HL-60/S4 treated with phorbol 12-myristate 13-acetate at 8.2 ng/mL for 4 days and 3 days (cell line): ENCODE measurements around the gene AGBL4.
"Not testable (repeated sequence)": the region's sequence is repeated elsewhere in the genome, so short reads cannot be mapped to it uniquely, and the experiment has no call there.

ENCODE experiments used
- in situ Hi-C: fragments of 300-500 bp; cut with MboI; formaldehyde crosslinking; loops from 2 replicates; pipeline ENCODE4 v1.15.0; 2022; ENCODE audit warnings: low sequenced_read_pairs

The AGBL4 gene

DNA sequence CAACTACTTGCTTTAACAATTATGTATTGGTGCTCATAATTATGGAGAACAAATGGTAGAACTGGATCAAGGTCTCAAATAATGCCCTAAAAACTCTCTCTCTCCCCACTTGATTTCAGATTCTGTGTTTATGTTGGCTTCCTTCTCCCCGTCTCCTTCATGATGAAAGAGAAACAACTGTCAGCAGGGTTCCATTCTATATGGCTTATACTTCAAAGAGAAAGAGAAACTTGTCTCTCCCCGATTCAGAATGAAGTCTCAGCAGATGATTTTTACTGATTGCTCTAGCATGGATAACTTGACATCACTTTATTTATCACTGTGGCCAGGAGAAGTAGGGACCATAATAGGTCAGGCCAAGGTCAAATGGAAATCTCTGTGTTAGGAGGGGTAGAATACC, 575.6 kb downstream of the AGBL4 start:
- in situ Hi-C loops, result no loop called here

DNA sequence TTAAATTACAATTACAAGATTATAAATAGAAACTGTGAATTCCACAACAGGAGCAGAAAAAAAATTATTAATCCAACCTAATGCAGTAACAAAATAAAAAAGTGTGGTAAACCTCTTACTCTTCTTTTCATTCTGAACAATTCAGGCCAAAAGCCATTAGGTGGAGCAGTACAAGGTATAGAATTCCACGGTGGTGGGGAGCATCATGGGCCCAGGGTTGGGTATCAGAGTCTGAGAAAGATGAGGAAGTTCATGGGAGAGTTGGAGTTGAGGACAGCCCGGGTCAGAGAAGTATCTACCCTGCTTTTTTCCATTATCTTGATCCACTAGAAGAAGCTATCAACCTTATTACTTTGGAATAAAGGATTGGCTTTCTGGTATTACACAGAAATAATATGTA, 586.9 kb downstream of the AGBL4 start:
- in situ Hi-C loops, result no loop called here

DNA sequence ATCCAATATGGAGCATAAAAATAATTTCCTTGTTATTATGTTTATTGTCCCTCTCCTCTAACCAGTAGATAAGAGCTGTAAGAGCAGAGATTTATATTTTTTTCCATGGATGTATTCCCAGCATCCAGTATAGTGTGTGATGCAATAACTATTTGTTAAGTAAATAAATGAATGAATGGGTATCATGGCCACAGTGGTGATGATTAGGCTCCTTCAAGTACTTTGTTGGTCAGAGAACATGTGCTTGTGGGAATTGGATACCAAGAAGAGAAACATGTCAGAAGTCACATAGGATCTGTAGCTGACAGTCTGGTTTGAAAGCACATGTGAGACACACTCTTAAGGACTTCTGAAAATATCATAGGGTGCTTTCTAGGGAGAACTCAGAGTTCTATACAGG, 588.5 kb downstream of the AGBL4 start:
- in situ Hi-C loops, result no loop called here

DNA sequence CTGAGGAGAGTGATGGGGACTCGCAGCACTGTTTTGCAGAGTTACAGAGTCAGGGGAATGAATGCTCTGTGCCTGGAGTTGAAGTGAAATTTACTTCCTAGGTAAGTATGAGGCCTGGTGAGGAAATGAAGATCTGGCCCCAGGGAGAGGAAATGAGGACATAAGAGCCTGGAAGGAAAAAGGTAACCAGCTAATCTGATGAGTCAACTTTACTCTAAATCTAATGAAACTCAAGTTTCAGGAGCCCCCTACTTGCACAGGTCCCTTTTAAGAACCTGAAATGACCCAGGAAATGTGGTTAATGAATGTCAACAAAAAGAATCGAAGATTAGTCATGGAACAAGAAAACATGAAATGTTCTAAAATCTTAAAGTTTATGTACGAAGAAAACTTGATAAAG, 599.0 kb downstream of the AGBL4 start:
- in situ Hi-C loops, result no loop called here

DNA sequence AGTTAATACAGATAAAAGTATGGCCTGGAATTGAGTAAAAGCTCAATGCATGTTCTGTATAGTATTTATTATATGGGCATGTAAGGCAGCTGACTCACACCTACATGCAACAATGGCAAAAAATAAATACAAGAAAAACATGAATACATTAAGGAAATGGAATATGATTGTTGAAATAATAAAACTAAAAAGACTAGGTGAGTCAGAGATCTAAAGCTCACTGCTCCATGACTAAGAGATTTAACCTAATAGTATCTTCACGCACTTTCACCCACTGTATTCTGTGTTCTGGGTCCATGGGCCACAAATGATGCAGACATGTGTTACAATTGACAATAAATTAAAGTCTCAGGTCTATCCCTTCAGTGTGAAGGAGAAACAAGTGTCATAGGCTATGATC, 607.0 kb downstream of the AGBL4 start:
- in situ Hi-C loops, result no loop called here

DNA sequence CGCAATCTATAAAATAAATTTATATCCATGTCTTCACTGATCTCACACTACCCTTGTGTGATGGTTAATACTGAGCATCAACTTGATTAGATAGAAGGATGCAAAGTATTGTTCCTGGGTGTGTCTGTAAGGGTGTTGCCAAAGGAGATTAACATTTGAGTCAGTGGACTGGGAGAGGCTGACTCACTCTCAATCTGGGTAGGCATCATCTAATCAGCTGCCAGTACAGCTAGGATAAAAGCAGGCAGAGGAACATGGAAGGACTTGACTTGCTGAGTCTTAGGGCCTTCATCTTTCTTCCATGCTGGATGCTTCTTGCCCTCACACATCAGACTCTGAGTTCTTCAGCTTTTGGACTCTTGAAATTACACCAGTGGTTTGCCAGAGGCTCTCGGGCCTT, 615.4 kb downstream of the AGBL4 start:
- in situ Hi-C loops, result no loop called here

DNA sequence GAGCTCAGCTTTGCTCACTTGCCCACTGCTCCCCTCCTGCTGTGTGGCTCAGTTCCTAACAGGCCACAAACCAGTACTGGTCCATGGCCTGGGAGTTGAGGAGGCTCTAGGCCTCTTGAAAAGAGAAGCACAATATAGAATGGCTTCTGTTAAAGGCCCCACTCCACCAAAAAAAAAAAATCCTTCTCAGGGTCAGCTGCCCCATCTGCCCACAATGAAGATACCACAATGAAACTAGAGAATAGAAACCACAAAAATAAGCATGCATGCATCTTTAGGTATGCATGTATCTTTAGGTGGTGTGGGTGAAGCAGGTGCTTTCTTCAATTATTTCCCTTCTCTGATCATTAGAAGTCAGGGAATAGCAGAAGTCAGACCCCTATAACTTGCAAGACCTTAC, 626.7 kb downstream of the AGBL4 start:
- in situ Hi-C loops, result no loop called here

DNA sequence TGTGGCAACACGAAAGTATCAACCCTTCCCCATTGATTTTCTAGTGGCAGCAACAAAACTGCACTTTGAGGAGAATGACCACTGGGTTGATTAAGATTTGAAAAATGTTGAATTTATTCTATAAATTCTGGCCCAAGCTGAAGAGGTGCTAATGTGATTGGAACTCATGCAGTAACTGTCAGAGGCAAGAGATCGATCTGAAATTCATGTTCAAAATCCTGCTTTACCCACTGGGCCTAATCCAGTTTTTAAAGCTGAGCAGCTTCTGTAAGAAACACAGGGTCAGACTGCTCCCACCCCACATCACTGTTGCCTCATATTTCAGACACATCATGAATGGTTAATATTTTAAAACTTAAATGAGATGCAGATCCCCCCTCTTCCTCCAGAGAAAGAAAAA, 629.6 kb downstream of the AGBL4 start:
- in situ Hi-C loops, result no loop called here

DNA sequence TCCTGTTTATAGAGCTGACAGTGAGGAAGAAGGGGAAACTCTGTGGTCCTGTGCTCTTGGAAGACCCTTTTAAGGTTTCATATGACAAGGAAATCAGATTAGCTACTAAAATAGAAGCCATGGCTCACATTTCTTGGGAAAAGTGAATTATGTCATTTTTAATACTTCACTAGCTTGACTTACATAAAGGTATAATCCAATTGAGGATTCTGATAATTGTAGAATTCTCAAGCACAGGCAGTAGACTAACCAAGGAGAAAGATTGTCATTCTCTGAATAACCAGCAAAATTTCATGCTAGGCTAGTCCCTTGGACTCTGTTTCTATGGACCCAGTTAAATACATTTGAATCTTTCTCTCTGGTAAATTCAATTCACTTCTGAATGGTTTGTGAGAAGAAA, 634.1 kb downstream of the AGBL4 start:
- in situ Hi-C loops, result no loop called here

DNA sequence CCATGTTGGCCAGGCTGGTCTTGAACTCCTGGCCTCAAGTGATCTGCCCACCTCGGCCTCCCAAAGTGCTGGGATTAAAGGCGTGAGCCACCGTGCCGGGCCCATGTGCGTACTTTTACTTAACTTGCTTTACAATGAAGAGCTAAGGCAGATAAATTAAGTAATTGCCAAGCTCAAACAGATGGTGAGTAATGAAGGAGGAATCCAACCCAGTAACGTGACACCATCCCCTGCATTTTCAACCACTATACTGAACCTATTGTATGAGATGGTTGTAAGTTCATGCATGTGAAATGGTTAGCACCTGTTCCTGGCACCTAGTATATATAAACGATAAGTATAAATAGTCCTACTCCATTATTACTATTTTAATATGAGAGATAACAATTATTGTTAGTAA, 659.1 kb downstream of the AGBL4 start:
- in situ Hi-C loops, result no loop called here

DNA sequence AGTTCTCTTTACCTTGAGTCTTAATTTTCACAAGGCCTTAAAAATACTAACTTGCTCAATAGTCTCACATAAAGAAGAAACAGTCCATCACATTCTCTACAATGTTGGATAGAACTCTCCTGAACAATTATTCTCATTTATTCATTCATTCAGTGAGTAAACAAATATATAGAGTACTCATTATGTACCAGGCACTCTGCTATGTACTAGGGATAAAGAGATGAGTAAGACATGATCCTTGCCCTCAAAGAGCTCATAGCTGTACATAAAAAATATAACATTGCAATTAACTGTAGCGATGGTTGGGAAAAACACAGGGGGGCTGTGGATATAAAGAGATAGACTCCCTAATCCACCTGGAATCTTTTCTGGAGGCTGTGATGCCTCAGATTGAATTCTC, 660.1 kb downstream of the AGBL4 start:
- in situ Hi-C loops, result no loop called here

DNA sequence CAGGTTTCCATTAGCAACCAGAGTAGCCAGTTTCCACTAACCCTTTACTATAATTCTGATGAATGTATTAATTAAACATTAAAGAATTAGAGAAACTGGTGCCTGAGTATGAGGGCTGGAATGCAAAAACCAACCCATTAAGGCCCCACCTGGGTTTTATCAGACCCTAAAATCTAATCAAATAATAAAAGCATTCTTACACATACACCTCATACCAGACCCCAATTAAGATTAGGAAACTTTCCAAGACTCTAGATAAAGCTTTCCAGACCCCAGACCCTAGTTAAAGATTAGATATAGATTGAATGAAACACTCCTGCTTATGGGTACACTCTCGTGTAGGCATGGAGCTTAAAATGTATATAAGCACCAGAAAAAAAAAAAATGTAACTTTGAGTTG, 665.7 kb downstream of the AGBL4 start:
- in situ Hi-C loops, result no loop called here

DNA sequence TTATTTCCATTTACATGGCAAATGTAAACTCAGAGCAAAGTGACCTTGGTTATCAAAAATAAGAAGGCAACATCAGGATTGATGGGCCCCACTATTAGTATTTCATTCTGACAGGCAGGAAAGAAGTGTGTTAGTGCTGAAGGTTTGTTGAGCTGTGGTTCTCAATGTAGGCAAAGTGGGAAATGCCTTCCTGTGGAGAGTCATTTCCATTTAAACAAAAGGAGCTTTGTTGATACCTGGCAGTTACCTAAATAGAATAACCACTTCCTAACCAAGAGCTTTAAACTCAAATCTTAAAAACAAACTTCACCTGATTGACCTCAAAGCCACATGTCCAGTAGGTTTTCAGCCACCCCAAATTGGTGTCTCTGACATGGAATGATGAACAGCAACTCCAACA, 667.2 kb downstream of the AGBL4 start:
- in situ Hi-C loops, result no loop called here

DNA sequence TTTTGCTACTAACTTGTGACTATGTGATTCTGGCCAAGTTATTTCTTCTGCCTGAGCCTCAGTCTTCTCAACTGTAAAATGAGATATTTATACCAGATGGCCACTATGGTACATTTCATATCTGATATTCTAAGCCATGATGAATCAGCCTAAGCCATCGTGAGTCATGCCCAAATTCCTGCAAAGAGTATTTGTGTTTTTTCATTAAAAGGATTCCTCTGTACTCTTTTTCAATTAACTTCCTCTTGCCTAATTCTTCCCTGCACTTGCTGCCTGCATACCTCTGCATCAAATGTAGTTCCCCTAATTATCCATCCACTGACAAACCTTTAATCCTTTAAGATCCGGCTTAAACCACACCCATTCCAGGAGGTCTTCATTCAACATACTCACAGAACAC, 672.0 kb downstream of the AGBL4 start:
- in situ Hi-C loops, result no loop called here

DNA sequence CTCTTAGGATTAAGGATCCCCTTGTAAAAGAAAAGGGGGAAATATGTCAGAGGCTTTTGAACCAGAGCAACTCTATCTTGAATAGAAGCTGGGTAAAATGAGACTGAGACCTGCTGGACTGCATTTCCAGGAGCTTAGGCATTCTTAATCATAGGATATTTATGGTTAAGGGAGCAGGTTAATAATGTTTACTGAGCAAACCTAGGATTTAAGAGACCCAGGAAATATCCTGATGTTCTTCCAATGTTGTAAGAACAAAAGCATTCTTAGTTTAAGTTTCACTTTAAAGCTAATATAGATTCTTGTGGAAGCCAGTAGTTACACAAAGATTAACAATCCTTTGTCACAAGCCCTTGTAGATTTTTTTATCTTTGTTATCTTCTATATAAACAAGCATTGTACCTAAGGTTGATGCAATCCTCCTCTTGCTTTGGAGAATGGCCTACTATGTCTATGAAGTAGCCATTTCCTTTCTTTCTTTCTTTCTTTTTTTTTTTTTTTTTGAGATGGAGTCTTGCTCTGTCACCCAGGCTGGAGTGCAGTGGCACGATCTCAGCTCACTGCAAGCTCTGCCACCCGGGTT, 676.9 kb downstream of the AGBL4 start:
- in situ Hi-C loops, result no loop called here

DNA sequence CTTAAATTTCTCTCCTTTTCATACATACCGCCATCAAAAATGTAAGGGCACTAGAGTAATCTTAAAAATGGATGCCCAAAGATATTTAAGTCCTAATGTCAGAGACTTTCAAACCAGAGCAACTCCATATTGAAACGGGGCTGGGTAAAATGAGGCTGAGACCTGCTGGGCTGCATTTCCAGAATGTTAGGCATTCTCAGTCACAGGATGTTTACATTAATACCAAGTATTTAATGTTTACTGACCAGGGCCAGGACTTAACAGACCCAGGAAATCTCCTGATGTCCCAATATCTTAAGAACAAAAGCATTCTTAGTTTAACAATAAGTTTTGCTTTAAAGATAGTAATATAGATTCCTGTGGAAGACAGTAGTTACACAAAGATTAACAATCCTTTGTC, 683.2 kb downstream of the AGBL4 start:
- in situ Hi-C loops, result no loop called here

DNA sequence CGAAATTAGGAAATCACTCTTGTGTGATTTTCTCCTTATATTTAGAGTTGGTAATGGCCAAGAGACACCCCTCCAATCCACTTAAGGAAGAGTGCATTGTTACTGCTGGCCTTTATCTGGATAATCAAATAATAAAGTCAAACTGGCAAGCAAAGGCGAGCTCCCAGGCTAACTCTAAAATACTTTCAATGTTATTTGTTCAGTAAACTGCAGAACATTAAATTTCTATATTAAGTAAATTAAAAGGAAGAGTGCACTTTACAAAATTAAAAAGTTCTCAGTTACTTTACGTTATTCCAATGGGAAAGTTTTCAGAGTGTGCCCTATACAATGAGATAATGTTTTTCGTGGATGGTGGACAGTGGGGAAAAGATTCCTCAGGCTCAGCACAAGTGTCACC, 684.7 kb downstream of the AGBL4 start:
- in situ Hi-C loops, result no loop called here

DNA sequence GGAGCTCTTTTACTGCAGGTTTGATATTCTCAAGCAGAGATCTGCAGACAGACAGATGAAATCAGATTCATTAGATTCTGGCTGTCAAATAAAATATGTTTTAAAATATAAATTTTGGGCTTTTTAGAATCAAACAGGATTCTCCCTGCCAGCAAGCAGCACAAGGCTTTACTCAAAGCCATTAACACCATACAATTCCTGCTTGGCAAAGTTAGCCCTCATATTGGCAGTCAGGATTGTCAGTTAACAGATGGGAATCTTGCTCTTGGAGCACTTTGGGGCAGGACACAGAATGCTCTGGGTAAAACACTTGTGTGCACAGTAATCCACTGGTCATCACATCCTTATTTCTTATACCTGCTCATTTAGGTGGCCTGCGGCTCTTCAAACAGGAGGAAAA, 686.5 kb downstream of the AGBL4 start:
- in situ Hi-C loops, result no loop called here

DNA sequence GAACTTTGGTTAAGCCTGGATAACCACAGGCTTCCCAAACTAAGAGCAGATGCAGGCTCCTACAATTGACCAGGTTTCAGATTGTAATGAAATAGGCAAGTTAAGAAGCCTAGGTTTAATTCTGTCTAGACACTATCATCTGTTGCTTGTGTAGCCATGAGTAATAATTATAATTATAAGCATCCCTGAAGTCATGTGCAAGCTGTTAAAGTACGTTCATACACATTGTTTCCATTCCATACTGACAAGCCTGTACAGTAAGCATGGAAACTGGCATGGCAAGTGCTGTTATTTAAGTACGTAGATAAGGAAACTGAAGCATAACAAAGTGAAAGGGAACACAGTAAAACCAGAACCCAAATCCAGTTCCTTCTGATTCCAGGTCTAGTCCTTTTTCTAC, 689.8 kb downstream of the AGBL4 start:
- in situ Hi-C loops, result no loop called here

DNA sequence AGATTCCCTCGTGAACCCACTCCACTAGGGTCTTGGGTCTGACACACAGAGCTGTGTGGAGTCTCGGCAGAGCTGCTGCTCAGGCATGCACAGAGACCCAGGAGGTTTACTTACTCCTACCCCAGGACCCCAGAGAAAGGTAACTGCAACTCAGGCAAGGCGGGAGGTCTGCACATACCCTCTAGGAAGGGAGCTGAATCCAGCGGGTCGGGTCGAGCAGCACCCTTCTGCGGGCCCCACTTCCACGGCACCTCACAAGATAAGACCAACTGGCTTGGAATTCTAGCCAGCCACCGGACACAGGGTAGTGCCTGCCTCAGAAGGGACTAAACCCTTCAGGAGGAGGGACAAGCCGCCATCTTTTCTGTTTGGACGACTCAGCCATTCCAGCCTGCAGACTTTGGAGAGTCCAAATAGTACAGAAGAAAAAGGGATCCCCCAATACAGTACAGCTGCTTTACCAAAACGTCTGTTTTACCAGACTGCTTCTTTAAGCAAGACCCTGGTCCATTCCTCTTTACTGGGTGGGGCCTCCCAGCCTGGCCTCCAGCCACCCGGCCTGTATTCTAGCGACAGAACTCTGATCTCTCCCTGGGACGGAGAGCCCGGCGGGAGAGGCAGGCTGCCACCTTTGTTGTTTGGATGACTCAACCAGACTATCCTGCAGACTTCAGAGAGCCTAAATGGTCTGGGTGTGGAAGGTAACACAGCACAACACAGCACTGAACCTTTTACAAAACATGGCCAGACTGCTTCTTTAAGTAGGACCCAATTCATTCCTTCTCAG, 692.5 kb downstream of the AGBL4 start:
- in situ Hi-C loops, result no loop called here

DNA sequence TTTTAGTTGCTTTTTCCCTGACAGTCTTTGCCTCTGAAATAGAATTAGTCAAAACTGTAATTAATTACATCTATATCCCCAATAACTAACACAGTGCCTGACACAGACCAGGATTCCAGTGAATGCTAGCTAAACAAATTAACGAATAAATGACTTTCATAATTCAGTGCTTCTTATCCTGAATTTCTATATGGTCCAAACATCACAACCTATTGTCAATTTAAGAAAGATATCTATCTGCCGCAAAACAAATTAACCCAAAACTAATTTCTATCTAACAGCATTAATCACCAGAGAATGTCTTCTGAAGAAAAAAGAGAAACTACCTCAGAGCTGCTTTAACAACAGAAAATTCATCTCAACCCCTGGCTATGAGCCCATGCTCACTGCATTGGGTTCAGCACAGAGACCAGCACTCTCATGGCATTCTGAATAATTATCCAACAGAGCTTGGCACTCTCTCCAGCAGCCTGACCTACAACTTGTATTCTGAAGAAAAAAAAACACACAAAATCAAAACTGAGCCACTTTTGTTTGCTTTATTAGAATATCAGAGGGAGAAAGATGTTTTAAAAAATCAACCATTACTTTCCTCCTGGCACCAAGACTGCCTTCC, 699.7 kb downstream of the AGBL4 start:
- in situ Hi-C loops, result no loop called here

DNA sequence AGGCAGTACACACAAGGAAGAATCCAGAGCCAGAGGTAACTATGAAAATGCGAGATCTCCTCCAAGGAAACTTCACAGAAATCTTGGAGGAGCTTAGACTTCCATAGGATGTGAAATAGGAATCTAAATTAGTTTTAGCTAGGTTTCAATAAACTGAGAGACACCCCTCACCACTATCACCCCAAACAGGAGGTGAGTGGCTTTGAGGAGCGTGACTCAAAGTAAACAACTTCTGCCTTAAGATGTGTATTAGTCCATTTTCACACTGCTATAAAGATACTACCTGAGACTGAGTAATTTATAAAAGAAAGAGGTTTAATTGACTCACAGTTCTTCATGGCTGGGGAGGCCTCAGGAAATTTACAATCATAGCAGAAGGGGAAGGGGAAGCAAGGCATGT, 703.3 kb downstream of the AGBL4 start:
- in situ Hi-C loops, result not testable (repeated sequence)
